PC-3 (cell line): ENCODE results near the gene TSHZ2. TPM values are rescaled to one million over a fixed set of nuclear protein-coding genes. Genes with fewer than 3 reads are reported as not detected.

Source experiments
- ATAC-seq: fragments of 200-7000 bp; cut with Tn5 transposase; 2 replicates; pipeline ENCODE4 v1.9.1; 2020; ENCODE audit warnings: mild to moderate bottlenecking, moderate library complexity
- BruUV-seq: library from RNA; stranded (reverse); fragments of 400-500 nt; replicated peaks from 2 replicates; lab custom pipeline; 2021; lab: Mats Ljungman, UMichigan
- CTCF ChIA-PET: fragments of 300-600 bp; sonication (Branson Sonifier 250); formaldehyde crosslinking; loops from one replicate; lab custom pipeline; 2022; ENCODE audit warnings: antibody characterized with exemption; lab: Charles Lee
- POLR2A ChIA-PET: fragments of 300-600 bp; sonication (Branson Sonifier 250); formaldehyde crosslinking; loops from one replicate; lab custom pipeline; 2022; ENCODE audit warnings: antibody characterized with exemption; ENCODE audit not compliant: unreplicated experiment; lab: Charles Lee
- DNase-seq: peaks from one replicate; pipeline ENCODE4 v3.0.0-alpha.2; 2015
- H2AFZ ChIP-seq: fragments of 300-600 bp; sonication (generic); 2 replicates; pipeline ENCODE4 v1.6.0; 2016; ENCODE audit warnings: antibody characterized with exemption, low read length
- H3F3A ChIP-seq: fragments of 300-600 bp; sonication (generic); one replicate; pipeline ENCODE4 v1.6.0; 2017; ENCODE audit warnings: antibody characterized with exemption, low read length, control low read depth, mild to moderate bottlenecking; ENCODE audit not compliant: unreplicated experiment
- H3K27ac ChIP-seq: fragments of 300-600 bp; sonication (generic); 2 replicates; pipeline ENCODE4 v1.5.1; 2016; ENCODE audit warnings: mild to moderate bottlenecking, low read length
- H3K27me3 ChIP-seq: fragments of 300-600 bp; sonication (generic); 2 replicates; pipeline ENCODE4 v1.6.1; 2016; ENCODE audit warnings: low read length, mixed read lengths
- H3K36me3 ChIP-seq: fragments of 300-600 bp; sonication (generic); 2 replicates; pipeline ENCODE4 v1.6.1; 2016; ENCODE audit warnings: low read depth, mixed run types, low read length, mixed read lengths
- H3K4me1 ChIP-seq: fragments of 300-600 bp; sonication (generic); 2 replicates; pipeline ENCODE4 v1.5.1; 2016; ENCODE audit warnings: low read length; ENCODE audit not compliant: insufficient read depth
- H3K4me2 ChIP-seq: fragments of 300-600 bp; sonication (generic); 2 replicates; pipeline ENCODE4 v1.6.0; 2016; ENCODE audit warnings: low read length
- H3K4me3 ChIP-seq: fragments of 300-600 bp; sonication (generic); 2 replicates; pipeline ENCODE4 v1.5.1; 2016; ENCODE audit warnings: mild to moderate bottlenecking, low read length, mixed read lengths
- H3K79me2 ChIP-seq: fragments of 300-600 bp; sonication (generic); 2 replicates; pipeline ENCODE4 v1.6.1; 2017; ENCODE audit warnings: low read length, mixed read lengths
- H3K9ac ChIP-seq: fragments of 300-600 bp; sonication (generic); 2 replicates; pipeline ENCODE4 v1.6.0; 2016; ENCODE audit warnings: mild to moderate bottlenecking, low read length
- H3K9me2 ChIP-seq: fragments of 300-600 bp; sonication (generic); replicated peaks from 2 replicates; pipeline ENCODE4 v1.6.1; 2016; ENCODE audit warnings: mixed run types, low read length, mixed read lengths
- H3K9me3 ChIP-seq: fragments of 300-600 bp; sonication (generic); 2 replicates; pipeline ENCODE4 v1.6.1; 2016; ENCODE audit warnings: low read length, mixed read lengths
- H4K20me1 ChIP-seq: fragments of 300-600 bp; sonication (generic); 2 replicates; pipeline ENCODE4 v1.6.1; 2016; ENCODE audit warnings: low read length, mixed read lengths
- CTCF ChIP-seq: fragments of 300-600 bp; sonication (generic); conservative IDR thresholded peaks from 2 replicates; pipeline ENCODE4 v1.5.1; 2017; ENCODE audit warnings: antibody characterized with exemption, low read depth, mild to moderate bottlenecking, low read length
- EZH2 ChIP-seq: fragments of 300-600 bp; sonication (generic); IDR thresholded peaks from one replicate; pipeline ENCODE4 v1.6.1; 2017; ENCODE audit warnings: antibody characterized with exemption, mild to moderate bottlenecking, low read length; ENCODE audit not compliant: unreplicated experiment
- EZH2phosphoT487 ChIP-seq: fragments of 300-600 bp; sonication (generic); IDR thresholded peaks from 2 replicates; pipeline ENCODE4 v1.6.1; 2018; ENCODE audit warnings: mild to moderate bottlenecking, antibody characterized with exemption, low read length, borderline replicate concordance
- intact Hi-C: fragments of 100-400 bp; cut with micrococcal nuclease; formaldehyde crosslinking; loops from 2 replicates; pipeline ENCODE4 v1.9.0; 2023
- total RNA-seq: library from RNA; depleted of rRNA; stranded (reverse); fragments of >200 nt; gene quantifications from 2 replicates; pipeline ENCODE4 v1.2.3, GENCODE V29; 2014

The TSHZ2 gene
- total RNA-seq, 1 experiment from 2014 or later, result not detected

- BruUV-seq, result no TSS peak
- no peaks in the 10 kb centered on the region for H3F3A ChIP-seq
- H3K9me2 ChIP-seq, result no peaks in the 10 kb centered on the region
- no peaks in the 10 kb centered on the region for H3K9me3 ChIP-seq
- no peaks in the 10 kb centered on the region for H4K20me1 ChIP-seq
- ChIA-PET POLR2A (no interaction called here), CTCF (no interaction called here)
- H2AFZ ChIP-seq, result no peak overlapping the region
- H3K9ac ChIP-seq, result no peak overlapping the region
- DNase-seq (no peak), ATAC-seq (no peak)
- H3K36me3 ChIP-seq, result no peaks in the 10 kb centered on the region
- no peak overlapping the region for H3K27ac ChIP-seq
- H3K27me3 ChIP-seq, result peaks cover 60% of the 10 kb centered on the region
- no peaks in the 10 kb centered on the region for H3K79me2 ChIP-seq
- no peak overlapping the region for H3K4me3 ChIP-seq
- no peaks in the 10 kb centered on the region for H3K4me1 ChIP-seq
- H3K4me2 ChIP-seq, result no peak overlapping the region
- TF ChIP-seq EZH2 (no peak), CTCF (no peak), EZH2phosphoT487 (no peak)
- intact Hi-C loops, result no loop called here
Observed at GRCh38 chr20:53278555-53278954, 306.4 kb downstream of the TSHZ2 start.

DNA sequence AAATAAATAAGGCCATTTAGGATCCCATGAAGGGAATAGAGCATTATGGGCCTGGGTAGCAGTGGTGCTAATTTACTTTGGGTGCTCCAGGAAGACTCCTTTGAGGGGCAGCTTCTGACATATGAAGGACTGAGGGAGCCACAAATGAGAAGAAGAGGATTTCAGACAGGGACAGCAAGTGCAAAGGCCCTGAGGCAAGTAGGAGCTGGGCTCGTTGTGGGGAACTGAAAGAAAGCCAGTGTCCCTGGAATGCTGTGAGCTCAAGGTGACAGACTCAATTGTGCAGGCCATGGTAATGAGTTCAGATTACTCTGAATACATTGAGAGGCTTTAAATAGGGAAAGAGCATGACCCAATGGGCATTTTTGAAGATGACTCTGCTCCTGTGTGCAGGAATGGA, 307.6 kb downstream of the TSHZ2 start:
- BruUV-seq, result no TSS peak
- no peak for TF ChIP-seq CTCF
- no peaks in the 10 kb centered on the region for H3K9me3 ChIP-seq
- CTCF ChIA-PET, result no interaction called here
- no peak overlapping the region for H3K4me2 ChIP-seq
- no peak overlapping the region for H2AFZ ChIP-seq
- intact Hi-C loops, result no loop called here
- DNase-seq, result no peak
- H3F3A ChIP-seq, result no peaks in the 10 kb centered on the region
- POLR2A ChIA-PET, result no interaction called here
- H3K4me1 ChIP-seq, result no peaks in the 10 kb centered on the region
- ATAC-seq, result no peak
- no peak overlapping the region for H3K27ac ChIP-seq
- no peak overlapping the region for H3K4me3 ChIP-seq
- H3K36me3 ChIP-seq, result no peaks in the 10 kb centered on the region
- no peaks in the 10 kb centered on the region for H3K9me2 ChIP-seq
- peaks cover 66% of the 10 kb centered on the region for H3K27me3 ChIP-seq
- no peak overlapping the region for H3K9ac ChIP-seq
- no peaks in the 10 kb centered on the region for H3K79me2 ChIP-seq
- H4K20me1 ChIP-seq, result no peaks in the 10 kb centered on the region

DNA sequence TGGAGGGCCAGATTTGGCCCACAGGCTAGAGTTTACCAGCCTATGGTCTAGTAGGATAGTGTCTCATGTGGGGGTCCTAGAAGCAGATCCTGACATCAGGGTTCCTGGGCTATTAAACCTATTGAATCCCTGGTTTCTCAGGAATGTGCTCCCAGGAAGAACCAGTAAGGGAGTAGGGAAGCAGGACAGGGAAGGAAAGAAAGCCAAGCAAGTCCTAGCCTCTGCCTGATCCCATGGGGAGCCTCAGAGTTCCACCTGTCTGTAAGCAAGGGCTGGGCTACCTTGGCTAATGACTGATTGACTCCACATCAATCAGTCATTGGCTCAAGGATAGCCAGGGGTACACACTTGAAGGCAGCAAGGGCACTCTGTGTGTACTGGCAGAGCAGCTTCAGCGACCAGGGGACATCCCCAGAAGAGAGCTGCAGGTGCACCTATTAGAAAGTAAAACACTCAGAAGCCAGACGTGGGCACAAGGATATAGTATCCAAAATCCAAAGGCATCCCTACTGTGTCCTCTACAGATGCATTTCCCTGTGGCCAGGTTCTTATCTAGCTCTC, 309.5 kb downstream of the TSHZ2 start:
- Histone ChIP-seq H3F3A (no peaks in the 10 kb centered on the region), H3K79me2 (no peaks in the 10 kb centered on the region), H3K9me3 (no peaks in the 10 kb centered on the region), H3K4me2 (no peak overlapping the region), H4K20me1 (no peaks in the 10 kb centered on the region), H2AFZ (no peak overlapping the region), H3K27me3 (peaks cover 66% of the 10 kb centered on the region), H3K9ac (no peak overlapping the region), H3K9me2 (no peaks in the 10 kb centered on the region), H3K27ac (no peak overlapping the region), H3K36me3 (no peaks in the 10 kb centered on the region), H3K4me1 (no peaks in the 10 kb centered on the region), H3K4me3 (no peak overlapping the region)
- ChIA-PET CTCF (no interaction called here), POLR2A (no interaction called here)
- TF ChIP-seq CTCF (no peak), EZH2 (no peak)
- intact Hi-C loops, result no loop called here
- no TSS peak for BruUV-seq
- DNase-seq (no peak), ATAC-seq (no peak)
